ENCODE measurements around the gene C12orf75. TPM values are rescaled to one million over a fixed set of nuclear protein-coding genes. Genes with fewer than 3 reads are reported as not detected.

The C12orf75 gene
- total and polyA plus RNA-seq, 2 of the 13 experiments (the other 11 are each of a cell fraction or from before 2014, with no cell fraction given): 16.1 to 19.8 TPM

GRCh38 chr12:105321125-105321524 is 9.4 kb upstream of the C12orf75 start (continued):
- peak; percentile 87; the same call in 1 of the 2 replicates for TF ChIP-seq ESRRA (CRISPR knock-in tag; IDR thresholded peaks at IDR 0.05; ENCODE audit: low read depth)
- no peak for TF ChIP-seq MAFK (conservative IDR thresholded peaks at IDR 0.05 in 1 of 2, IDR thresholded peaks at IDR 0.05 in 1 of 2; ENCODE audit: low read length in 2 of 2)
- peak; percentile 48; the same call in 1 of the 2 replicates for TF ChIP-seq HNF4G (IDR thresholded peaks at IDR 0.05; ENCODE audit: borderline replicate concordance, low read depth, low read length)
- TF ChIP-seq HNF4G (CRISPR knock-in tag; IDR thresholded peaks at IDR 0.05; ENCODE audit: borderline replicate concordance, low read depth): no peak
- TF ChIP-seq ZNF800 (CRISPR knock-in tag; IDR thresholded peaks at IDR 0.05): no peak
- TF ChIP-seq EZH2 (conservative IDR thresholded peaks at IDR 0.05; ENCODE audit: low read depth, low read length): no peak
- TF ChIP-seq, protein P1, sequence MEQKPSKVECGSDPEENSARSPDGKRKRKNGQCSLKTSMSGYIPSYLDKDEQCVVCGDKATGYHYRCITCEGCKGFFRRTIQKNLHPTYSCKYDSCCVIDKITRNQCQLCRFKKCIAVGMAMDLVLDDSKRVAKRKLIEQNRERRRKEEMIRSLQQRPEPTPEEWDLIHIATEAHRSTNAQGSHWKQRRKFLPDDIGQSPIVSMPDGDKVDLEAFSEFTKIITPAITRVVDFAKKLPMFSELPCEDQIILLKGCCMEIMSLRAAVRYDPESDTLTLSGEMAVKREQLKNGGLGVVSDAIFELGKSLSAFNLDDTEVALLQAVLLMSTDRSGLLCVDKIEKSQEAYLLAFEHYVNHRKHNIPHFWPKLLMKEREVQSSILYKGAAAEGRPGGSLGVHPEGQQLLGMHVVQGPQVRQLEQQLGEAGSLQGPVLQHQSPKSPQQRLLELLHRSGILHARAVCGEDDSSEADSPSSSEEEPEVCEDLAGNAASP (CRISPR knock-in tag; IDR thresholded peaks at IDR 0.05; ENCODE audit: borderline replicate concordance): peak; percentile 66; the same call in 1 of the 2 replicates
- TF ChIP-seq SOX5 (CRISPR knock-in tag; IDR thresholded peaks at IDR 0.05; ENCODE audit: borderline replicate concordance): no peak
- TF ChIP-seq NR2F1 (CRISPR knock-in tag; IDR thresholded peaks at IDR 0.05): peak; percentile 44 to 57; a peak in 3 of 4 replicates
- peak; percentile 16; the same call in 1 of the 2 replicates for TF ChIP-seq SMC3 (IDR thresholded peaks at IDR 0.05; ENCODE audit: low read length)
- 0 out of 2 replicates have a peak, but pooled peaks have one; percentile 30 for TF ChIP-seq ZMYM2 (CRISPR knock-in tag; IDR thresholded peaks at IDR 0.05)
- no peak for TF ChIP-seq SSRP1 (CRISPR knock-in tag; IDR thresholded peaks at IDR 0.05)
- TF ChIP-seq, protein P2, sequence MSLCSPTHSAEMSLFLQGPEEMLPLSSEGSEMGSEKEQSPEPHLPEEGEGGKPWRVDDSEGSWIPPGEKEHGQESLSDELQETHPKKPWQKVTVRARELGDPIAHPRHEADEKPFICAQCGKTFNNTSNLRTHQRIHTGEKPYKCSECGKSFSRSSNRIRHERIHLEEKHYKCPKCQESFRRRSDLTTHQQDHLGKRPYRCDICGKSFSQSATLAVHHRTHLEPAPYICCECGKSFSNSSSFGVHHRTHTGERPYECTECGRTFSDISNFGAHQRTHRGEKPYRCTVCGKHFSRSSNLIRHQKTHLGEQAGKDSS (CRISPR knock-in tag; IDR thresholded peaks at IDR 0.05; ENCODE audit: borderline replicate concordance, low read depth): no peak
- TF ChIP-seq MAF1 (CRISPR knock-in tag; IDR thresholded peaks at IDR 0.05; ENCODE audit: borderline replicate concordance): no peak
- no peak for TF ChIP-seq ZFP41 (CRISPR knock-in tag; IDR thresholded peaks at IDR 0.05; ENCODE audit: borderline replicate concordance)
- TF ChIP-seq, protein P3, sequence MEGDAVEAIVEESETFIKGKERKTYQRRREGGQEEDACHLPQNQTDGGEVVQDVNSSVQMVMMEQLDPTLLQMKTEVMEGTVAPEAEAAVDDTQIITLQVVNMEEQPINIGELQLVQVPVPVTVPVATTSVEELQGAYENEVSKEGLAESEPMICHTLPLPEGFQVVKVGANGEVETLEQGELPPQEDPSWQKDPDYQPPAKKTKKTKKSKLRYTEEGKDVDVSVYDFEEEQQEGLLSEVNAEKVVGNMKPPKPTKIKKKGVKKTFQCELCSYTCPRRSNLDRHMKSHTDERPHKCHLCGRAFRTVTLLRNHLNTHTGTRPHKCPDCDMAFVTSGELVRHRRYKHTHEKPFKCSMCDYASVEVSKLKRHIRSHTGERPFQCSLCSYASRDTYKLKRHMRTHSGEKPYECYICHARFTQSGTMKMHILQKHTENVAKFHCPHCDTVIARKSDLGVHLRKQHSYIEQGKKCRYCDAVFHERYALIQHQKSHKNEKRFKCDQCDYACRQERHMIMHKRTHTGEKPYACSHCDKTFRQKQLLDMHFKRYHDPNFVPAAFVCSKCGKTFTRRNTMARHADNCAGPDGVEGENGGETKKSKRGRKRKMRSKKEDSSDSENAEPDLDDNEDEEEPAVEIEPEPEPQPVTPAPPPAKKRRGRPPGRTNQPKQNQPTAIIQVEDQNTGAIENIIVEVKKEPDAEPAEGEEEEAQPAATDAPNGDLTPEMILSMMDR (CRISPR knock-in tag; IDR thresholded peaks at IDR 0.05): peak; percentile 43
- TF ChIP-seq ZNF317 (CRISPR knock-in tag; IDR thresholded peaks at IDR 0.05): no peak
- TF ChIP-seq RAD21 (CRISPR knock-in tag; IDR thresholded peaks at IDR 0.05): 0 out of 2 replicates have a peak, but pooled peaks have one; percentile 30
- no peak for TF ChIP-seq ZNF7 (CRISPR knock-in tag; IDR thresholded peaks at IDR 0.05)
- TF ChIP-seq MED1 (CRISPR knock-in tag; IDR thresholded peaks at IDR 0.05): no peak
- no peak for TF ChIP-seq TBX2 (CRISPR knock-in tag; IDR thresholded peaks at IDR 0.05; ENCODE audit: borderline replicate concordance)
- TF ChIP-seq ZMYM4 (CRISPR knock-in tag; IDR thresholded peaks at IDR 0.05): peak; percentile 51
- TF ChIP-seq, protein P4, sequence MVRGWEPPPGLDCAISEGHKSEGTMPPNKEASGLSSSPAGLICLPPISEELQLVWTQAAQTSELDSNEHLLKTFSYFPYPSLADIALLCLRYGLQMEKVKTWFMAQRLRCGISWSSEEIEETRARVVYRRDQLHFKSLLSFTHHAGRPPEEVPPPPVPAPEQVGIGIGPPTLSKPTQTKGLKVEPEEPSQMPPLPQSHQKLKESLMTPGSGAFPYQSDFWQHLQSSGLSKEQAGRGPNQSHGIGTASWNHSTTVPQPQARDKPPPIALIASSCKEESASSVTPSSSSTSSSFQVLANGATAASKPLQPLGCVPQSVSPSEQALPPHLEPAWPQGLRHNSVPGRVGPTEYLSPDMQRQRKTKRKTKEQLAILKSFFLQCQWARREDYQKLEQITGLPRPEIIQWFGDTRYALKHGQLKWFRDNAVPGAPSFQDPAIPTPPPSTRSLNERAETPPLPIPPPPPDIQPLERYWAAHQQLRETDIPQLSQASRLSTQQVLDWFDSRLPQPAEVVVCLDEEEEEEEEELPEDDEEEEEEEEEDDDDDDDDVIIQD (CRISPR knock-in tag; IDR thresholded peaks at IDR 0.05; ENCODE audit: low read depth): peak; percentile 77; the same call in 1 of the 2 replicates
- TF ChIP-seq ZNF263 (CRISPR knock-in tag; IDR thresholded peaks at IDR 0.05): peak; percentile 76
- TF ChIP-seq SALL1 (CRISPR knock-in tag; IDR thresholded peaks at IDR 0.05): peak; percentile 31; the same call in 1 of the 2 replicates

Data from HepG2 (cell line).